ENCODE measurements around the gene NVL. TPM values are rescaled to one million over a fixed set of nuclear protein-coding genes. Genes with fewer than 3 reads are reported as not detected.

The NVL gene
- total and polyA plus RNA-seq, 2 donors (not counting 3 experiments of a cell fraction or from before 2014, with no cell fraction given): 16.7 to 30.3 TPM

- CTCF ChIA-PET: interaction anchor here (0.7 to 1.9 kb wide), 6 partner anchors 9 to 91 kb away, joined by 3 to 6 read pairs (median 4); partner anchors contain the start of gene DEGS1
- BruUV-seq (replicated peaks): no TSS peak
Measured at GRCh38 chr1:224259986-224260385, 70.0 kb downstream of the NVL start.

More at GRCh38 chr1:224259986-224260385, 70.0 kb downstream of the NVL start:
- Histone ChIP-seq H3K9ac (replicated peaks; ENCODE audit: extremely low read depth, insufficient read depth, low read length) (peak overlapping the region; percentile 8), H2AFZ (ENCODE audit: low read depth, low read length) (no peak overlapping the region), H3K9me3 (replicated peaks; ENCODE audit: control insufficient read depth, insufficient read depth, low read length) (no peaks in the 10 kb centered on the region), H3K27ac (ENCODE audit: insufficient read depth, low read depth, low read length) (peak overlapping the region; percentile 58), H3K36me3 (ENCODE audit: control insufficient read depth in 2 of 2, extremely low read depth in 1 of 2, insufficient read depth in 2 of 2, low read length in 2 of 2) (no peaks in the 10 kb centered on the region), H3K4me2 (ENCODE audit: insufficient read depth, low read length) (no peak overlapping the region), H3K4me1 (ENCODE audit: control insufficient read depth, extremely low read depth, insufficient read depth, low read length) (peaks cover 32% of the 10 kb centered on the region), H3K27me3 (ENCODE audit: control insufficient read depth in 2 of 2, insufficient read depth in 2 of 2, low read length in 2 of 2) (no peaks in the 10 kb centered on the region), H3K79me2 (ENCODE audit: control insufficient read depth, insufficient read depth, low read length) (no peaks in the 10 kb centered on the region), H4K20me1 (replicated peaks; ENCODE audit: control insufficient read depth, extremely low read depth, insufficient read depth, low read length) (no peaks in the 10 kb centered on the region), H3K4me3 (replicated peaks in 1 of 3; ENCODE audit: insufficient read depth in 1 of 3, low read depth in 1 of 3, low read length in 3 of 3) (no peak overlapping the region), H3K9me1 (replicated peaks; ENCODE audit: control insufficient read depth, extremely low read depth, insufficient read depth, low read length) (no peaks in the 10 kb centered on the region)
- intact Hi-C loops (cut with micrococcal nuclease) (loop anchor here (1.0 kb wide), 1 partner anchor 15 kb away; no protein-coding TSS in a partner anchor), dilution Hi-C loops (cut with MboI; ENCODE audit: extremely low pct_ligation_motif_present, low sequenced_read_pairs) (no loop called here)
- peak; percentile 72 for DNase-seq (ENCODE audit: low read depth, low spot score)
- peak; percentile 86 for FAIRE-seq
- TF ChIP-seq POLR2AphosphoS5 (IDR thresholded peaks at IDR 0.05; ENCODE audit: insufficient read depth, low read depth, low read length) (peak; percentile 72), POLR2A (IDR thresholded peaks at IDR 0.05; ENCODE audit: low read depth, low read length) (peak; percentile 29), EZH2 (IDR thresholded peaks at IDR 0.05; ENCODE audit: borderline replicate concordance, low read depth, low read length, severe bottlenecking) (no peak), FOS (IDR thresholded peaks at IDR 0.05; ENCODE audit: borderline replicate concordance, insufficient read depth, low read length) (peak; percentile 61), MYC (IDR thresholded peaks at IDR 0.05; ENCODE audit: low read depth, low read length) (no peak), MAX (IDR thresholded peaks at IDR 0.05; ENCODE audit: insufficient read depth, insufficient read length) (no peak), JUN (IDR thresholded peaks at IDR 0.05; ENCODE audit: borderline replicate concordance, insufficient read depth, insufficient read length, low read depth) (peak; percentile 71), GATA2 (IDR thresholded peaks at IDR 0.05; ENCODE audit: insufficient read depth, insufficient read length, low read depth, low read length) (peak; percentile 65), CTCF (IDR thresholded peaks at IDR 0.05; ENCODE audit: extremely low read depth in 1 of 2, insufficient read depth in 1 of 2, low read depth in 1 of 2, low read length in 2 of 2) (no peak)
- POLR2A ChIA-PET: interaction anchor here (1.5 kb wide), 1 partner anchor 36 kb away, joined by 3 read pairs; no protein-coding TSS in a partner anchor

All from endothelial cell of umbilical vein (primary cell).